ENCODE data around the gene GALNTL6. TPM values are rescaled to one million over a fixed set of nuclear protein-coding genes. Genes with fewer than 3 reads are reported as not detected.

Gene GALNTL6
- total RNA-seq, 4 donors from 2014 or later: 0.26 to 4.0 (median 1.5) TPM; not detected in 1

DNA sequence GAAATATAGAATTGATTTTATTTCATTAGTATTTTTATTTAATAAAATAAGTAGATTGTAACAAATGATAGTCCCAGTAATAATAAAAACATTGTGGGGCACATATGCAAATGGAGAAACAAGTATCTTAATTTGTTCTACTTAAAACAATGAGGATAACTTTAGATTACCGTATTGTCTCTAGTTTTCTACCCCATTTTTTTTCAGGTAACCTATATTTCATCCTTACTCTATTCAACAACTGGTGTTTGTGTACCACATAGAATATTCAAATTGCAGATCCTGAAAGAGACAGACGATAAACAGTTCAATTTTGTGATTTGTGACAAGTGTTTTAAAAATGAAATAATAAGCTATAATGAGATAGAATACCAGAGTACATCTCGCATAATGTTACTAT is 671.8 kb downstream of the GALNTL6 start:
- no peaks in the 10 kb centered on the region for H3K27me3 ChIP-seq
- no peak overlapping the region for H3K27ac ChIP-seq
- H3K4me1 ChIP-seq: no peaks in the 10 kb centered on the region
- H3K4me3 ChIP-seq: no peak overlapping the region
- DNase-seq (ENCODE audit: low spot score in 2 of 2): no peak
- TF ChIP-seq EP300 (IDR thresholded peaks at IDR 0.05): no peak
- no peak for TF ChIP-seq POLR2AphosphoS5 (IDR thresholded peaks at IDR 0.05)
- no peak for TF ChIP-seq CTCF (IDR thresholded peaks at IDR 0.05)
- TF ChIP-seq POLR2A (IDR thresholded peaks at IDR 0.05): no peak
- no peaks in the 10 kb centered on the region for H3K36me3 ChIP-seq
- H3K9me3 ChIP-seq: peaks cover 6% of the 10 kb centered on the region
- WGBS: 83% methylated on average over 3 of the region's 3 CpGs

GRCh38 chr4:172486531-172486930 is 673.3 kb downstream of the GALNTL6 start:
- Histone ChIP-seq H3K4me3 (no peak overlapping the region), H3K36me3 (no peaks in the 10 kb centered on the region), H3K4me1 (no peaks in the 10 kb centered on the region), H3K27me3 (no peaks in the 10 kb centered on the region), H3K27ac (no peak overlapping the region), H3K9me3 (peaks cover 6% of the 10 kb centered on the region)
- TF ChIP-seq POLR2A (IDR thresholded peaks at IDR 0.05) (no peak), EP300 (IDR thresholded peaks at IDR 0.05) (no peak), CTCF (IDR thresholded peaks at IDR 0.05) (no peak), POLR2AphosphoS5 (IDR thresholded peaks at IDR 0.05) (no peak)
- WGBS: 72% methylated on average over 2 of the region's 2 CpGs
- no peak for DNase-seq (ENCODE audit: low spot score in 2 of 2)

DNA sequence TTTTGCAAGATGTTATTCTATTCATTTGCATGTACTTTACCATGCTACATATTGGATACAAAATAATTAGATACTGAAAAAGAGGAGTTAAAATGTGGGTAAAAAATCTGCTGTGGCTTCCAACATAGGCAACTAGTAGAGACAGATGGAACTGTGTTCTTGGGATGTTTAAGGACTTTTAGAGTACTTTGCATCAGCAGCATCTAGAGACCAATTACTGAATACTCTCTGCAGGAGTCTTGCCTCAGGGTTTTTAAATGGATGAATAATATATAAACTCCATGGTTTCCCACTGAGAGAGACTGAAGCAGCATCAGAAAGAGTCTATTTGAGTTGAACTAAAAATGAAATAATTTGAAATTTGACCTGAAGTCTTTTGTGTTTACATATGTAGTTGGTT is 676.7 kb downstream of the GALNTL6 start:
- DNase-seq (ENCODE audit: low spot score in 2 of 2): no peak
- H3K9me3 ChIP-seq: no peaks in the 10 kb centered on the region
- TF ChIP-seq CTCF (IDR thresholded peaks at IDR 0.05) (no peak), POLR2A (IDR thresholded peaks at IDR 0.05) (no peak), EP300 (IDR thresholded peaks at IDR 0.05) (no peak), POLR2AphosphoS5 (IDR thresholded peaks at IDR 0.05) (no peak)
- no peaks in the 10 kb centered on the region for H3K4me1 ChIP-seq
- no peak overlapping the region for H3K4me3 ChIP-seq
- no peaks in the 10 kb centered on the region for H3K36me3 ChIP-seq
- no peak overlapping the region for H3K27ac ChIP-seq
- H3K27me3 ChIP-seq: no peaks in the 10 kb centered on the region

DNA sequence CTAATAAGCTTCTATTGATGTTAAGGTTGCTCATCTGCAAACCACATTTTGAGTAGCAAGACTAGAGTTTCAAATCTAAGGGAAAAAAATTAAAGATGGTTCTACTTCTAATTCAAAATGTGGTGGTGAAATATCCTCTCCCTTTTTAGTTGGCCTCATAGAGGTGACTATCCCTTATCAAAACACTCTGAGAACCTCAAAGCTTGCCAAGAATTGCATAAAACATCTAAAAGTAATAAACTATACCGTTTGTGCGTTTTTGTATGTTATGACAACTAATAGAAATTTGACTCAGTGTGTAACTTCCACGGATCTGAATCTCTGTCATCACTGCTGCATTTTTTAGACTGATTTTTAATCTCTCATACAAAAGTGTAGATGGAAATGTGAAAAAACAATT is 682.6 kb downstream of the GALNTL6 start:
- Histone ChIP-seq H3K9me3 (no peaks in the 10 kb centered on the region), H3K36me3 (no peaks in the 10 kb centered on the region), H3K4me1 (no peaks in the 10 kb centered on the region), H3K27ac (no peak overlapping the region), H3K4me3 (no peak overlapping the region), H3K27me3 (no peaks in the 10 kb centered on the region)
- WGBS: 44% methylated on average over 3 of the region's 3 CpGs
- TF ChIP-seq CTCF (IDR thresholded peaks at IDR 0.05): no peak
- TF ChIP-seq POLR2AphosphoS5 (IDR thresholded peaks at IDR 0.05): no peak
- no peak for DNase-seq (ENCODE audit: low spot score in 2 of 2)

GRCh38 chr4:172497321-172497720 is 684.1 kb downstream of the GALNTL6 start:
- H3K27ac ChIP-seq: no peak overlapping the region
- H3K27me3 ChIP-seq: no peaks in the 10 kb centered on the region
- DNase-seq (ENCODE audit: low spot score in 2 of 2): no peak
- no peak for TF ChIP-seq POLR2A (IDR thresholded peaks at IDR 0.05)
- TF ChIP-seq EP300 (IDR thresholded peaks at IDR 0.05): no peak
- no peak for TF ChIP-seq POLR2AphosphoS5 (IDR thresholded peaks at IDR 0.05)
- H3K36me3 ChIP-seq: no peaks in the 10 kb centered on the region
- no peaks in the 10 kb centered on the region for H3K4me1 ChIP-seq
- H3K4me3 ChIP-seq: no peak overlapping the region
- H3K9me3 ChIP-seq: no peaks in the 10 kb centered on the region

- Histone ChIP-seq H3K27me3 (no peaks in the 10 kb centered on the region), H3K36me3 (no peaks in the 10 kb centered on the region), H3K9me3 (no peaks in the 10 kb centered on the region), H3K4me1 (no peaks in the 10 kb centered on the region), H3K27ac (no peak overlapping the region), H3K4me3 (no peak overlapping the region)
- TF ChIP-seq POLR2A (IDR thresholded peaks at IDR 0.05) (no peak), EP300 (IDR thresholded peaks at IDR 0.05) (no peak), CTCF (IDR thresholded peaks at IDR 0.05) (no peak), POLR2AphosphoS5 (IDR thresholded peaks at IDR 0.05) (no peak)
- DNase-seq (ENCODE audit: low spot score in 2 of 2): no peak
Measured at GRCh38 chr4:172514011-172514410, 700.8 kb downstream of the GALNTL6 start.

Data from suprapubic skin (tissue), 4 donors.